GM21515 (cell line): ENCODE measurements around the gene KPNA1.
"Not testable (repeated sequence)": the region's sequence is repeated elsewhere in the genome, so short reads cannot be mapped to it uniquely, and the experiment has no call there.

Experiments used
- ATAC-seq: cut with Tn5 transposase; IDR thresholded peaks from one replicate; pipeline ENCODE4 v1.9.1; 2021; ENCODE audit not compliant: unreplicated experiment

Gene KPNA1

GRCh38 chr3:122481390-122481789, 33.3 kb downstream of the KPNA1 start:
- ATAC-seq, result no peak

GRCh38 chr3:122476532-122476931, 38.2 kb downstream of the KPNA1 start:
- ATAC-seq, result no peak

- ATAC-seq, result no peak
Measured at GRCh38 chr3:122475316-122475715, 39.4 kb downstream of the KPNA1 start.

GRCh38 chr3:122469659-122470058, 45.1 kb downstream of the KPNA1 start:
- ATAC-seq, result no peak

GRCh38 chr3:122468896-122469533, 45.7 kb downstream of the KPNA1 start:
- ATAC-seq, result no peak

GRCh38 chr3:122466701-122467240, 48.0 kb downstream of the KPNA1 start:
- ATAC-seq, result no peak

- no peak for ATAC-seq
Measured at GRCh38 chr3:122464659-122465058, 50.1 kb downstream of the KPNA1 start.

GRCh38 chr3:122462406-122462805, 52.3 kb downstream of the KPNA1 start:
- ATAC-seq, result no peak

- ATAC-seq, result no peak
Measured at GRCh38 chr3:122461806-122462205, 52.9 kb downstream of the KPNA1 start.

- no peak for ATAC-seq
Measured at GRCh38 chr3:122458992-122459391, 55.7 kb downstream of the KPNA1 start.

- no peak for ATAC-seq
Measured at GRCh38 chr3:122457706-122458105, 57.0 kb downstream of the KPNA1 start.

GRCh38 chr3:122456074-122456473, 58.7 kb downstream of the KPNA1 start:
- ATAC-seq, result no peak

GRCh38 chr3:122451371-122451770, 63.4 kb downstream of the KPNA1 start:
- ATAC-seq, result no peak

- not testable (repeated sequence) for ATAC-seq
Measured at GRCh38 chr3:122448218-122448617, 66.5 kb downstream of the KPNA1 start.

GRCh38 chr3:122444491-122444887, 70.2 kb downstream of the KPNA1 start:
- ATAC-seq, result not testable (repeated sequence)

- ATAC-seq, result not testable (repeated sequence)
Measured at GRCh38 chr3:122443762-122444490, 70.8 kb downstream of the KPNA1 start.

GRCh38 chr3:122443090-122443489, 71.6 kb downstream of the KPNA1 start:
- ATAC-seq, result no peak

- no peak for ATAC-seq
Measured at GRCh38 chr3:122435950-122436349, 78.8 kb downstream of the KPNA1 start.

- no peak for ATAC-seq
Measured at GRCh38 chr3:122430371-122430770, 84.4 kb downstream of the KPNA1 start.

GRCh38 chr3:122427857-122428471, 86.8 kb downstream of the KPNA1 start:
- ATAC-seq, result no peak

GRCh38 chr3:122421836-122422235, 92.9 kb downstream of the KPNA1 start:
- ATAC-seq, result no peak

GRCh38 chr3:122421101-122421500, 93.6 kb downstream of the KPNA1 start:
- no peak for ATAC-seq
